HG03095 (cell line): ENCODE results near the gene SMIM14.
A peak's percentile ranks its signal among the peaks of the same experiment; 100 is the strongest.
"Not testable (repeated sequence)": the region's sequence is repeated elsewhere in the genome, so short reads cannot be mapped to it uniquely, and the experiment has no call there.

Source experiments
- ATAC-seq: cut with Tn5 transposase; IDR thresholded peaks from one replicate; pipeline ENCODE4 v1.9.1; 2021; ENCODE audit warnings: moderate library complexity; ENCODE audit not compliant: unreplicated experiment

SMIM14 gene

DNA sequence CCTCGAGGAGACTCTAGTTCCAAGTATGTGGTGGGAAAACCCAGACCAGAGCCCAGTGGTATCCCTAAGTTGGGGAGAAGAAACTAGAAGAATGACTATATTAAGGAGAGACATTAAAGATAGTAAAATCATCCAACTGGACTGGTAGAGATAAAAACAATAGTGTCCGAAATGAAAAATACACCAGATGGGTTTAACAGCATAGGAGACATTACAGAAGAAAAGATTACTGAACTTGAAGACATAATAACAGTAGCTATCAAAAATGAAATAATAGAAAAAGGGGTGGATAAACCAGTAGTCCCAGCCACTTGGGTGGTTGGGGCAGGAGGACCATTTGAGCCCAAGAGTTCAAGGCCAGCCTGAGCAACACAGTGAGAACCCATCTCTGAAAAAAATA lies 31.9 kb downstream of the SMIM14 start:
- ATAC-seq, result no peak

DNA sequence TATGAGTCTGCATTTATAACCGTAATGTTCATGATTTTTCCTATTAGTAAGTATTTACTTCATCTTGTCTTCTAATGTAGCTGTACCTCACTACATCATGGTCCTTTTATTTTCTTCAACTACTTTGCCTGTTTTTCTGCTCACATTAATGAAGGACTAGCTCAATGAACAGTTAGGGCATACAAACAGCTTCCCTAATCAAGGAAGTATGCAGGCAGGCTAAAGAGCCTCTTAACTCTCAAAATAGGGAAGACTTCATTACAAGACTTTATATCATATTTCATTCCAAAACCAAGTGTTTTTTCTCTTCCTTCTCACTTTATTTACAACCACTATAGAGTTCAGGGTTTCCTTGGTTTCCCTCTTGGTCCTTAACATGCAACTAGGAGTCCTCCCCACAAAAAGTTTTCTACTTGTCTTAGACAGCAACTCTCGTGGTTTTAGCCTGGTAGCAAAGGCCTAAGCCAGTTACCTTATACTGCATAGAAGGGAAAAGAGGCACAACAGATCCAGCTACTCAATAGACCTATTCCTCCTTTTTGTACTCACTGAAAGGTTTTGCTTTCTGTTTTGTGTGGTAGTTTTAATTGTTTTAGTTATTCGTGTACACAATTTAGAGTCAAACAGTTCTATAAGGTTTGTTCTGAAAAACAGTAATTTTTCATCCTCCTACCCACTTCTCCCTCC lies 40.8 kb downstream of the SMIM14 start:
- ATAC-seq, result no peak

DNA sequence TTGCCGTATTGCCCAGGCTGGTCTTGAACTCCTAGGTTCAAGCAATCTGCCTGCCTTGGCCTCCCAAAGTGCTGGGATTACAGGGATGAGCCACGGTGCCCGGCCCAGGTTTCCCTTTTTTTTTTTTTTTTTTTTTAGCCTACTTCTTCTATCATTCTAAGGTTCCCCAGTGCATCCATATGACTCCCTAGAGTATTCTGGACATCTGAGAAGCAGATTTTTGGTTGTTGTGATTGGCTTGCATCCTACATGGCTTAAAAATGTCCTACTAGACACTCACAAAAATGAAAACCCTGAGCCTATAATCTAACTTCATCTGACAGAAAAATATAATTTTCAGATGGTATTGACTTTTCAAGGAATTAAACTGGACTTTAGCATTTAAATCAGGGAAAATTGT lies 41.7 kb downstream of the SMIM14 start:
- ATAC-seq, result no peak

- no peak for ATAC-seq
Measured at GRCh38 chr4:39591290-39591689, 47.4 kb downstream of the SMIM14 start.

- ATAC-seq, result no peak
Measured at GRCh38 chr4:39587881-39588280, 50.8 kb downstream of the SMIM14 start.

DNA sequence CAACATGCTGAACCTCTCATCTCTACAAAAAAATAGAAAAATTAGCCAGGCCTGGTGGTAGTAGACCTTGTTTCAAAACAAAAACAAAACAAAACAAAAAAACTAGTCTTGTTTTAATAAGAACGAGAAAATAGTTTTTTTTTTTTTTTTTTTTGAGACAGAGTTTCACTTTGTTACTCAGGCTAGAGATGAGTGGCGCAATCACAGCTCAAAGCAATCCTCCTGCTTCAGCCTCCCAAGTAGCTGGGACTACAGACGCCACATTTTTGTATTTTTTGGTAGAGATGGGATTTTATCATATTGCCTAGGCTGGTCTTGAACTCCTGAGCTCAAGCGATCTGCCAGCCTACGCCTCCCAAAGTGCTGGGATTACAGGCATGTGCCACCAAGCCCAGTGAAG lies 63.7 kb downstream of the SMIM14 start:
- ATAC-seq, result no peak

GRCh38 chr4:39571504-39571903 lies 67.2 kb downstream of the SMIM14 start:
- ATAC-seq, result no peak

GRCh38 chr4:39571054-39571453 lies 67.6 kb downstream of the SMIM14 start:
- ATAC-seq, result no peak

- ATAC-seq, result no peak
Measured at GRCh38 chr4:39569209-39569608, 69.5 kb downstream of the SMIM14 start.

DNA sequence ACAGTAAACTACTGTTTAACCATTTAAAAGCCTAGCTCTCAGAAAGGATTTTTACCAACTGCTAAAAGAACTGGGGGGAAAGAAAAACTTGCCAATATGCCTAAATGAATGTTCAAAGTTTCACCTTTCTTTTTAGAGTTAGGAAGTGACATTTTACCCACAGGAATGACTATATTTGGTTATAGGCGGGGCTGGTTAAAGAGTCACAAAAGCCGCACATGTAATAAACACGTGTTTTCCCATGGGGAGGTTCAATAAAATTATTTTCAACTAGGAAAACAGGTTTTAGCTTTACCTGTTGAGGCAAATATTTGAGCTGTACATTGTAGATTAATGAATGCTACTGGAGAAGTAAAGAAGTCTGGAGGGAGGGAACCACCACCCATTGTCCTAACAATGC lies 69.9 kb downstream of the SMIM14 start:
- ATAC-seq, result peak; percentile 77

GRCh38 chr4:39565878-39566600 lies 72.6 kb downstream of the SMIM14 start:
- no peak for ATAC-seq

- no peak for ATAC-seq
Measured at GRCh38 chr4:39563346-39563847, 75.3 kb downstream of the SMIM14 start.

DNA sequence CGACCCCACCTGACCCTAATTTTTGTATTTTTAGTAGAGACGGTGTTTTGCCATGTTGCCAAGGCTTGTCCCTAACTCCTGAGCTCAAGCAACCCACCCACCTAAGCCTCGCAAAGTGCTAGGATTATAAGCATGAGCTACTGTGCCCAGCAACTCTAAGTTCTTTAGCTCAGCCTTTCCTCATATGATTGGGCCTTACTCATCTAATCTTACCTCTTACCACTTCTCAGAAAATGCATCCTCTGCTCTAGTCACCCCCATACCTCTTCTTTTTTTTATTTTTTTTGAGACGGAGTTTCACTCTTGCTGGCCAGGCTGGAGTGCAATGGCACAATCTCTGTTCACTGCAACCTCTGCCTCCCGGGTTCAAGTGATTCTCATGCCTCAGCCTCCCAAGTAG lies 75.9 kb downstream of the SMIM14 start:
- ATAC-seq, result no peak

DNA sequence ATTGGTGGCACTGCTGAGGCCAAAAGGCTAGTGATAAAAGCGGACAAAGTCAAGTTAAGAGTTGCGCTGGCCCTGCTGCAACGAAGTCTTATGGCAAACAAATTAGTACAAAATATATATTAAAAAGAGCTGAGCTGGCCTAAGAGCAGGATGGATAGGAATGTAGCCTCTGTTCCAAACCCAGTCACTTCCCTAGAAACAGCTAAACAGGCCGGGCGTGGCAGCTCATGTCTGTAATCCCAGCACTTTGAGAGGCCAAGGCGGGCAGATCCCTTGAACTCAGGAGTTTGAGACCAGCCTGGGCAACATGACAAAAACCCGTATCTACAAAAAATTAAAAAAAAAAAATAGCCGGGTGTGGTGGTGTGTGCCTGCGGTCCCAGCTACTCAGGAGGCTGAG lies 79.0 kb downstream of the SMIM14 start:
- ATAC-seq, result no peak

DNA sequence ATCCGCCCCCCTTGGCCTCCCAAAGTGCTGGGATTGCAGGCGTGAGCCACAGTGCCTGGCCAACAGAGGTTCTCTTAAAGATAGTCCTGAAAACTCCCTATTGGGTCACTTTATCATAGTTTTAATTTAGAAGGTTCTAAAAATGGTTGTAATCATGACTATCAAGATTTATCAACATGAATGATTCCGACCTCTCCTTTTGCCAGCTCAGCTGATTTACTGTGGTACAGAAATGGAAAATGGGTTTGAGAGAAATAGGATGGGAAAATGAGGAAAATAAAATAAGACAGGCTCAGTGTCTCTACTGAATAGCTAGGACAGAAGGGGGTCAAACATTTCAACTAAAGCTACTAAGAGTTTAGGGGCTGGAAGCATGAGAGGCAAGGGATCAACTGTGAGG lies 83.2 kb downstream of the SMIM14 start:
- no peak for ATAC-seq

- no peak for ATAC-seq
Measured at GRCh38 chr4:39548425-39549067, 90.1 kb downstream of the SMIM14 start.

DNA sequence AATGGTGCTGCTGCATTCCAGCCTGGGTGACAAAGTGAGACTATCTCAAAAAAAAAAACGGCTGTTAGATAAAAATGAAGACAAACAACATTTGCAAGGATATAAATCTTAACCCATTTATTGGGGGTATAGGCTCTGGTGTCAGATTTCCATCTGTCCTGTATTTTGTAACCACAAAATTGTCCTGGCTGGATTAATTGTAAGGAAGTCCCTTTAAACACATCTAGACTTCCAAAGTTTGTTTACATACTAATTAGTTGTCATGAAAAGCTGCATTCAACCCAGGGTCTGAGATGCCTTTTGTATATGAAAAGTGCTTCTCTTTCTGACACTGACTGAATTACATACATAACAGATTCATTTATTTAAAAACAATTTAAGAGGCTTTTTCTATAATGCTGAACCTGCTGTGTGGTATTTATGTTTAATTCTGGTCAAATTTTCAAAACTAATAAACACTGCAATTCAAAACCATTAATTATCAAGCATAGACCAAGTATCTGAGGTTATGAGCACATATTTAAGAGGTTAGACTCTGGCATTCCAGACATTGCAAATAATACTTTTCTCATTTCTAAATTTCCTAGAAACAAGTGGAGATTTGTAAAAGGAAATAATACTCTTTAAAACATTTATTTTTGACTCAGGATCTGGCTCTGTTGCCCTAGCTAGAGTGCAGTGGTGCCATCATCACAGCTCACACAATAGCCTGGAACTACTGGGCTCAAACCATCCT lies 93.9 kb downstream of the SMIM14 start:
- ATAC-seq, result no peak

DNA sequence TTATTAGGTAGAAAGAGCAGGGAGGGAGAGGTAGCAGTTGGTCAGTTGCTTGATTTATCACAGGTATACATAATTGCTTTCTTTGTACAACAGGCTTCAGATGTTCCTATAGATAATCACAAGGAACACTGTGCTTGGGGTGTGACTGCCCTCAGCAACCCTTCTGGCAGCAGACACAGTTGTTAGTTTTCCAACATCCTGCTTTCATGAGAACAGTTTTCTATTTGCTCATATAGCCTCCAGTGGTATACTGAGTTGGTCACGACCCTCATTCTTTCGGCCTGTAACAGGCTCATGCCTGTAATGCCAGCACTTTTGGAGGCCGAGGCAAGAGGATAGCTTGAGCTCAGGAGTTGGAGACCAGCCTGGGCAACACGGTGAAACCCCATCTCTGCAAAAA lies 94.6 kb downstream of the SMIM14 start:
- not testable (repeated sequence) for ATAC-seq

GRCh38 chr4:39543034-39543433 lies 95.6 kb downstream of the SMIM14 start:
- ATAC-seq, result no peak

DNA sequence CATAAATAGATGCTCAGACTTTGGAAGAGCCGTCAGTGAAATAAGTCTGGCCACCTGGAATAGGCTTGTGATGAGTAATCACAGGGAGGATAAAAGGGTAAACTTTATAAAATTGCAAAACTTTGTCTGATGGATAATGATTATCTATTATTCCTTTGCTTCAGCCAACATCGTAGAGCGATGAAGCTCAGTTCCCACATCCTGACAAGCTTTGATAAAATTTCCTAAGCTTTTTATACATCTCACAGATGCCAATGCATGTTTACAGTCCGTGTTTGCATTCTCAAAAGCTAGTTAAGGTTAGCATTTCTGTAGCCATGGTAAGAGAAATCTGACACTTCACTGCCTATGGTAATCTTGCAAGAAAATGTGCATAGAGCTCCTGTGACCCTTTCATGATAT lies 96.1 kb downstream of the SMIM14 start:
- no peak for ATAC-seq

DNA sequence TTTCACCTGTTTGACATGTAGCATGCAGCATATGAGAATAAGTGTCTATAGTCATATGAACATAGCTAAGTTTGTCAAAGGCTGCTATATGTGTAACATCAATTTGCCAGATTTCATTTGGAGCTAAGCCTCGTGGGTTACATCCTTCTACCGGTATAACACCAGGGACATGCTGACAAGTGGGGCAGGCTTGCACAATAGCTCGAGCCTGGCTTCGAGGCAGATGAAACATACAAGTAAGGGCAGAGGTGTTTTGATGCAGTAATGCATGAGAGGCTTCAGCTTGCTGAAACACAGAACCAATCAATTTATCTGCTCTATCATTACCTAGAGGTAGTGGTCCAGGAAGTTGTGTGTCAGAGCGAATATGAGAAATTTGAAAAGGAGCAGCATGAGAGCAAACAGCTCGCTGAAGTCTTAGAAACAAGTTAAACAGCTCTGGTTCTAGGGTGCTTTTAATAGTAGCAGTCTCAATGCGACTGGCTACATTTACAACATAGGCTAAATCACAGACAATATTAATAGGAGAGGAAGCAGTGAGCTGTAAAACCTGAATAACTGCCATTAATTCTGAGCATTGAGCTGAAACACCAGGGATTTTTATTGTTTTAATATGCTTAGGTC lies 96.6 kb downstream of the SMIM14 start:
- no peak for ATAC-seq
